HUES6 (cell line): ENCODE measurements around the gene FCHSD2.

Experiments
- H3K27ac ChIP-seq: 2 replicates; pipeline ENCODE4 v1.7.0; 2013; ENCODE audit warnings: low read depth, mild to moderate bottlenecking, low read length, inconsistent platforms
- H3K27me3 ChIP-seq: 2 replicates; pipeline ENCODE4 v1.6.1; 2013; ENCODE audit warnings: low read length; ENCODE audit not compliant: control insufficient read depth, insufficient read depth
- H3K36me3 ChIP-seq: 2 replicates; pipeline ENCODE4 v1.6.1; 2013; ENCODE audit warnings: low read length; ENCODE audit not compliant: control insufficient read depth, insufficient read depth
- H3K4me1 ChIP-seq: 2 replicates; pipeline ENCODE4 v1.6.1; 2013; ENCODE audit warnings: low read length; ENCODE audit not compliant: control insufficient read depth, insufficient read depth
- H3K4me3 ChIP-seq: 2 replicates; pipeline ENCODE4 v1.5.1; 2013; ENCODE audit warnings: low read depth, low read length
- H3K9ac ChIP-seq: one replicate; pipeline ENCODE4 v1.6.1; 2013; ENCODE audit warnings: mild to moderate bottlenecking, low read length
- H3K9me3 ChIP-seq: 2 replicates; pipeline ENCODE4 v1.6.1; 2013; ENCODE audit warnings: low read depth, low read length; ENCODE audit not compliant: control insufficient read depth, insufficient read depth

Gene FCHSD2

DNA sequence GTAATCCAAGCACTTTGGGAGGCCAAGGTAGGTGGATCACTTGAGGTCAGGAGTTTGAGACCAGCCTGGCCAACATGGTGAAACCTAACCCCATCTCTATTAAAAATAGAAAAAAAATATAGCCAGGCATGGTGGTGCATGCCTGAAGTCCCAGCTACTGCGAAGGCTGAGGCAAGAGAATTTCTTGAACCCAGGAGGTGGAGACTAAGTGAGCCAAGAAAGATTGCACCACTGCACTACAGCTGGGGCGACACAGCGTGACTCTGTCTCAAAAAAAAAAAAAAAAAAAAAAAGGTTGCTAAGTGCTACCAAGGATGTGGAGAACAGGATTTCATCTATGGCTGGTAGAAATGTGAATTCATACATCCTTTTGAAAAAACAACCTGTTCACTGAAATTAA lies 291.3 kb downstream of the FCHSD2 start:
- Histone ChIP-seq H3K9ac (no peak overlapping the region), H3K9me3 (no peaks in the 10 kb centered on the region)

DNA sequence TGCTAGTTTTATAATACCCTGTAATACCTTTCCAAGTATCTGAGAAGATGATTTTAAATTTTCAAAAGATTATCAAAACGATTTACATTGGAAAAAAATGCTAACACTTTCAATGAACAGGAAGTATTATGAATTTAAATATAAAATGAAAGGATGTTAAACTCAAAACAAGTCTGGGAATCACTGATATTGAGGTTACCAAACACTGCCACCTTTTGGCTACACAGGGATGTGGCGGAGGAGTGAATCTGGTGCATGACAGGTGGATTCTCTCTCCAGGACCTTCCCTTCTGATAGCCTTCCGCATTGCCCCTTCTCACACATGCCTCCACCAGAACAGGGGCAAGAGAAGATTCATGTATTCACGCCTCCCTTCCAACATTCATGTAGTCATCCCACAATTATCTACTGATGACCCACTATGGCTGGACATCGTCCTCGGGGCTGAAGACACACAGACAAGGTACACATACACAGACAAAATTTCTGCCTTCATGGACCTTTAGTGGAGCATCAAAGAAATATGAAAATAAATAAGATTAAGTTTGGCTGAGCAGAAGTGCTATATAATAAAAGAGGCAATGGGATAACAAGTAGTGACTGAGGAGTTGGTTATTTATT lies 293.2 kb downstream of the FCHSD2 start:
- no peaks in the 10 kb centered on the region for H3K27me3 ChIP-seq
- H3K27ac ChIP-seq = no peak overlapping the region
- no peaks in the 10 kb centered on the region for H3K9me3 ChIP-seq
- H3K9ac ChIP-seq = no peak overlapping the region
- no peaks in the 10 kb centered on the region for H3K4me1 ChIP-seq
- no peaks in the 10 kb centered on the region for H3K36me3 ChIP-seq
- no peak overlapping the region for H3K4me3 ChIP-seq

More for the DNA sequence above, 291.3 kb downstream of the FCHSD2 start:
- Histone ChIP-seq H3K27me3 (no peaks in the 10 kb centered on the region), H3K36me3 (no peaks in the 10 kb centered on the region), H3K4me1 (no peaks in the 10 kb centered on the region), H3K4me3 (no peak overlapping the region), H3K27ac (no peak overlapping the region)

DNA sequence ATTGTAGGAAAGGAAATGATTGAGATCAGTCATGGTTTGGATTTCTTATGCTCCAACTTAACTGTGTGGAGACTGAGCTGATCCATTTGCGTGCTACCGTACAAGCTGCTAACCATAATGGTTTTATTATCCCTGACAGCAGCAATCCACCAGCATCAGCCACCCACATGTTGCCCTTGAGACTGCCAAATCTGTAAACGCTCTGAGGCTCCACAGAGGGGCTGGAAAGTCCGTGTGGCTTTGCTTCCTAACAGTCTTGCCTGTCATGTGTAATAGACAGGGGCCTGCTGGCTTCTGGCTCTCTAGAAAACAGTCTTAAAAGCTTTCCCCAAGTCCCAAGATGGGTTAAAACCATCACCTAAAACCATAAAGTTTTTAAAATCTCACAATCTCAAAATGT lies 297.8 kb downstream of the FCHSD2 start:
- H3K4me1 ChIP-seq = no peaks in the 10 kb centered on the region
- no peaks in the 10 kb centered on the region for H3K36me3 ChIP-seq
- H3K27ac ChIP-seq = no peak overlapping the region
- no peak overlapping the region for H3K4me3 ChIP-seq
- H3K9ac ChIP-seq = no peak overlapping the region
- no peaks in the 10 kb centered on the region for H3K9me3 ChIP-seq
- H3K27me3 ChIP-seq = no peaks in the 10 kb centered on the region

DNA sequence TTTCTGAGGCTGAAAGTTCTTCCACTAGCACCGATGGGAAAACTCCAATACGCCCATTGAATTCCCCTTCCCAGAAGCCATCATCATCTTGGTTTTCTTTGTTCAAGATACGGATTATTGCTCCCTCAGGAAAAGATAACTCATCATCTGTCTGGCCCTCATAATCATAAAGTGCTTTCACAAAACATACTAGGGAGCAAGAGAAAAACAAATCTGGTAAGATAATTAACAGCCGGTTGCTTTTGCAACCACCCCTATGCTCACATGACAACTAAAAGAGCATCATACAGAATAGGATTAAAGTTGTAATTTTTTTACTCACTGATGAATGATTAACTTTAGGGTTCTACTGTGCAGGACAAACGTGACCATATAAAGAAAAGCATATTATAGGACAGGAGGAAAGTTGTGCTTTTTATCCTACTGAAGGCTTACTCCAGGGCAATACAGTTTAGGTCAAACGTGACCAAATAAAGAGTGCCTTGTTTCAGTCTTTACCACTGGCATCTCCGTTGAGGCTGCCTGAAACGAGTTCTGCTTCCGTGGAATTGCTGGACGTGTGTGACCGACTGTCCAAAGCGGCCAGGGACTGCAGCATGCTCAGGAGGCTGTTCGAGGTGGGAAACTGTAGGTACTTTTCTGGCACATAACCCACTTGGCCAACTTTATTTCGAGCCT lies 299.3 kb downstream of the FCHSD2 start:
- H3K27ac ChIP-seq = no peak overlapping the region

DNA sequence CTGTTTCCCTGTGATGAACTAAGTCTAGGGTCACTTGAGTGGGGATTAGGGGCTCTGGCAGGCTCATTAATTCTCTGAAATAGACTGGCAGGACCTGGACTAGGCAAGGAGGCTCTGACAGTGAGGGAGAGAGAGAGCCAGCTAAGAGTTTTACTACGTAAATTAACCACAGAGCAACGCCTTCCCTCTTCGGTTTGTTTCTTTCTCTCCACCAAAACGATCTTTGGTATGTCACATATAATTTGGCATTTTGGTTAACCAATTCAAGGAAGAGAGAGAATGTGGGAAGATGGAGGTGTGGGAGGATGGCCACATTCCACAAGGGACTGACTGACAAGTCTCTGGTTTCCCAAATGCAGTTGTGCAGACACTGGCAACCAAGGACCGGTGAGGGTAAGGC lies 300.0 kb downstream of the FCHSD2 start:
- Histone ChIP-seq H3K27ac (no peak overlapping the region), H3K4me3 (no peak overlapping the region), H3K36me3 (no peaks in the 10 kb centered on the region), H3K4me1 (no peaks in the 10 kb centered on the region), H3K9me3 (no peaks in the 10 kb centered on the region), H3K9ac (no peak overlapping the region), H3K27me3 (no peaks in the 10 kb centered on the region)

More for the DNA sequence above, 299.3 kb downstream of the FCHSD2 start:
- no peaks in the 10 kb centered on the region for H3K27me3 ChIP-seq
- H3K36me3 ChIP-seq = no peaks in the 10 kb centered on the region
- no peak overlapping the region for H3K9ac ChIP-seq
- no peaks in the 10 kb centered on the region for H3K4me1 ChIP-seq
- H3K4me3 ChIP-seq = no peak overlapping the region
- H3K9me3 ChIP-seq = no peaks in the 10 kb centered on the region

DNA sequence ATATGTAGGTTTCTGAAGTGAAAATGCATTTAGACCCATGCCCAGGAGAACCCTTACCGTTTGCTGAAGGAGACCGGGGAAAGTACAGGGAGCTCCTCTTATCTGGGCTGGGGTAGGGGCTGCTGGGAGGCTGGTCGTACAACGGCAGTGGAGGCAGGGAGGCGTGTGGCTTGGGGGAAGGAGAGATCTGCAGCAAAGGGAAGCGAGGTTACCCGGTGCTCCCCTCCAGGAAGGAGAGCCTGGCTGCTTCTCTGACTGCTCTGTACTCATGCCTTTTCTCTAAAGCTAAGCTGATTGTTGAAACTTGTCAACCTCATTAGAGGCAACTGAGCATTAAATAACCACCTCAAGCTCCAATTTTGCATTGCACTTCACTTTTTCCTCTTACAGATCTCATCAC lies 300.7 kb downstream of the FCHSD2 start:
- no peaks in the 10 kb centered on the region for H3K4me1 ChIP-seq
- H3K4me3 ChIP-seq = no peak overlapping the region
- H3K36me3 ChIP-seq = no peaks in the 10 kb centered on the region
- H3K27ac ChIP-seq = no peak overlapping the region
- H3K9ac ChIP-seq = no peak overlapping the region
- no peaks in the 10 kb centered on the region for H3K27me3 ChIP-seq
- no peaks in the 10 kb centered on the region for H3K9me3 ChIP-seq

DNA sequence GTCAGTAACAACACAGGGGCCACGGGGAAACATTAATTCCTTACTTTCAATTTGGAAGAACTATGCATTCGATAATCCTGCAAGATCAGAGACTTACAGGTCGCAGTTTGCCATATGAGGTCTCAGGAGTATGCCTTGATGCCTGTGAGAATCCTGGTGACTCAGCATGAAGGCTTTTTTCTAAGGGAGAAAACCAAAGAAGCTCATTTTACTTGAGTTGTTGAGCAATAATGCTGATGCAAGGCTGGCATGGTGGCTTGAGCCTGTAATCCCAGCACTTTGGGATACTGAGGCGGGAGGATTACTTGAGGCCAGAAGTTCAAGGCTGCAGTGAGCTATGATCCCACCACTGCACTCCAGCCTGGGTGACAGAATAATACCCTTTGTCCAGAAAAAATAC lies 301.3 kb downstream of the FCHSD2 start:
- Histone ChIP-seq H3K9ac (no peak overlapping the region), H3K36me3 (no peaks in the 10 kb centered on the region), H3K27ac (no peak overlapping the region), H3K4me3 (no peak overlapping the region), H3K27me3 (no peaks in the 10 kb centered on the region), H3K9me3 (no peaks in the 10 kb centered on the region), H3K4me1 (no peaks in the 10 kb centered on the region)

DNA sequence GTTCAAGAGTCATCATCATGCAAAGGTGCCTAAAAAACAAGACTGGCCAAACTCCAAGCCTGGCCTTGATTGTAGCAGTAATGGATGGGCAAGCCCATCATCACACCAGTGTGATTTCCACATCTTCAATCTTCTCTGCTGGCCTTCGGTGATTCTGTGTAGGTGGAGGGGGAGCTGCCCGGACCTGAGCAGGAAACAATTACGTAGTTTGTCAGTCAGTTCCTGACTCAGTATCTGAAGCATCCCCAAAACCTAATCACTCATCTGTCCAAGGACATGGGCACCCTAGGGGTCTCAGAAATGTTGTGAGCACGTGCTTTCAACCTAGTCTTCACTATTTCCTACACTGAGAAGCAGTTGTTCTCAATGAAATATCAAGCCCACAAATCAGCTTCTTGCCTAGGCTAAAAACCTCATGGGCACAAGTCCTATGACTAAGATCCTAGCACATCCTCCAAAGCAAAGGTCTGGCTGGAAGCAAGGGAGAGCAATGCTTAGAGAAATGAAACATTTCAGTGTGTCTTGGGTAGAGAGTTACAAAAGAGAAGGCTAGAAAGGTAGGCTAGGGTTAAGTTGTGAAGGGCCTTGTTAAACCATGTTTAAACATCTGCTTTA lies 303.3 kb downstream of the FCHSD2 start:
- Histone ChIP-seq H3K9ac (no peak overlapping the region), H3K4me3 (no peak overlapping the region), H3K36me3 (no peaks in the 10 kb centered on the region), H3K27me3 (no peaks in the 10 kb centered on the region), H3K9me3 (no peaks in the 10 kb centered on the region), H3K4me1 (no peaks in the 10 kb centered on the region), H3K27ac (no peak overlapping the region)

DNA sequence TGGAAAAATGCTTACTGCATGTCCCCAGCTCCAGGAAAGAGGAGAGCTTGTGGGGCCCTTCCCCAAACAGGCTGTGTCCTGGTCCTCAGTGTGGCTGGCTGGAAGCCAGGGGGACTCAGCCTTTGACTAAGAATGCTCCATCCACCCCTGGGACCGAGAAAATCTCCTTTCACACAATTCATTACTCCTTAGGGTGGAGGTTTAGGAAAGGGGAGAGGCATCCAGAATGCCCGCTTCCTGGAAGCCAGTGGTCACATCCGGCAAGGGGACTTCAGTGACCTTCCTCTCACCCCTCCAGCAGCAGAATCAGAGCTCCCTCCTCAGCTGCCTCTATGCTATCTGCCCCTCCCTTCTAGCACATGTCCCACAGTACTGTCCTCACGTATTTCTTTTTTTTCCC lies 306.0 kb downstream of the FCHSD2 start:
- no peaks in the 10 kb centered on the region for H3K36me3 ChIP-seq
- H3K4me1 ChIP-seq = peaks cover 8% of the 10 kb centered on the region
- H3K4me3 ChIP-seq = no peak overlapping the region
- H3K27me3 ChIP-seq = no peaks in the 10 kb centered on the region
- H3K9me3 ChIP-seq = no peaks in the 10 kb centered on the region
- H3K9ac ChIP-seq = no peak overlapping the region
- H3K27ac ChIP-seq = no peak overlapping the region

DNA sequence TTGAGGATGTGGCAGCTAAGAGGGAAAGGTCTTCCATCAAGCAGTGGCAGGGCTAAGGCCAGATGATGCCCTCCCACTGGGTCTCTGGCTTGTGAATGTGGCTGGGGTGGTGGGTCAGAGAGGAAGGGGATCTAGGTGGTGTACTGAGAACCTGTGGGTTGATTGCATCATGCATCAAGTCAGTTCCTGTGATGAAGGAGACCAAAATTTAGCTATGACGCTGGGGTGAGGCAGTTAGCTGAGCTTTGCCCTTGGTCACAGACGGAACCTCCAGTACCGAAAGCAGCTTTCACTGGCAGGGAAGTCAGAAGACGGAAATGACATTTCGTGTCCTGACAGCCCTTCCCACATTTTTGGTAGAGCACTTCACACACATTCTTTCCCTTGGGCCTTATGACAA lies 307.2 kb downstream of the FCHSD2 start:
- Histone ChIP-seq H3K4me1 (peaks cover 8% of the 10 kb centered on the region), H3K9ac (no peak overlapping the region), H3K27me3 (no peaks in the 10 kb centered on the region), H3K36me3 (no peaks in the 10 kb centered on the region), H3K9me3 (no peaks in the 10 kb centered on the region), H3K27ac (no peak overlapping the region), H3K4me3 (no peak overlapping the region)

DNA sequence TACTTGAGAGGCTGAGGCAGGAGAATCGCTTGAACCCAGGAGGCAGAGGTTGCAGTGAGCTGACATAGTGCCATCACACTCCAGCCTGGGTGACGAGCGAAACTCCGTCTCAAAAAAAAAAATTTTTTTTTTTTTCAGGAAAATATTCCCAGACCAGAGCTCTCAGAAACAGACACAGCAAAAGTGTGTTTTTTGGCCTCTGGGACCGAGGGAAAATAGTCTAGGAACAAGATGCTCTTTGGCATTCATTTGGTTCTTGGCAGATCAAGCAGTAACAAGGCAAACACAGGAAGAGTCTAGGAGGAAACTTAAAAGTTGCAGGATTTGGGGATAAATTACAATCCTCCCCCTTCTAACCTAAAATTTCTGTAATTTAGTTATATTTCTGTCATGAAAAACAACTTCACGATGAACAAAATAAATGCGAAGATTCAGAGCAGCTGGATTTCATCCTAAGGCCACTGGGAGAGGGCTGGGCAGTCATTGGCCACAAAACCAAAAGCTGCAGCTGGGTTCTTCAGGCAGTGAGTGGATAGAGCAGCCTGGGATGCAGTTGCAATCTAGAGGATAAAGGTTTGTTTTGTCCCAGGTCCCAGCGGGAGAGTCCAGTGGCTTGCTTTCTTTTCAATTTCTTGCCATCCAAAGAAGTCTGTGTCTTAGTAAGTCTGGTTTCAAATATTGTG lies 308.2 kb downstream of the FCHSD2 start:
- Histone ChIP-seq H3K4me1 (peaks cover 8% of the 10 kb centered on the region), H3K9ac (no peak overlapping the region), H3K36me3 (no peaks in the 10 kb centered on the region), H3K27ac (no peak overlapping the region), H3K9me3 (no peaks in the 10 kb centered on the region), H3K4me3 (no peak overlapping the region), H3K27me3 (no peaks in the 10 kb centered on the region)
